GM12875 (cell line): ENCODE data around the gene PRRG3.
A peak's percentile ranks its signal among the peaks of the same experiment; 100 is the strongest.

Source experiments
- H3K4me3 ChIP-seq: one replicate; pipeline ENCODE4 v1.5.1; 2011; ENCODE audit warnings: low read depth, low read length, control low read depth
- TF ChIP-seq, protein P1 (sequence below): IDR thresholded peaks from 2 replicates; pipeline ENCODE4 v1.5.1; 2011; ENCODE audit warnings: low read depth, mild to moderate bottlenecking, control low read depth, inconsistent platforms, low read length, moderate library complexity, borderline replicate concordance; ENCODE audit not compliant: insufficient read depth

The PRRG3 gene

GRCh38 chrX:151753313-151754046 is 58.2 kb downstream of the PRRG3 start:
- no peak overlapping the region for H3K4me3 ChIP-seq
- TF ChIP-seq, protein P1, sequence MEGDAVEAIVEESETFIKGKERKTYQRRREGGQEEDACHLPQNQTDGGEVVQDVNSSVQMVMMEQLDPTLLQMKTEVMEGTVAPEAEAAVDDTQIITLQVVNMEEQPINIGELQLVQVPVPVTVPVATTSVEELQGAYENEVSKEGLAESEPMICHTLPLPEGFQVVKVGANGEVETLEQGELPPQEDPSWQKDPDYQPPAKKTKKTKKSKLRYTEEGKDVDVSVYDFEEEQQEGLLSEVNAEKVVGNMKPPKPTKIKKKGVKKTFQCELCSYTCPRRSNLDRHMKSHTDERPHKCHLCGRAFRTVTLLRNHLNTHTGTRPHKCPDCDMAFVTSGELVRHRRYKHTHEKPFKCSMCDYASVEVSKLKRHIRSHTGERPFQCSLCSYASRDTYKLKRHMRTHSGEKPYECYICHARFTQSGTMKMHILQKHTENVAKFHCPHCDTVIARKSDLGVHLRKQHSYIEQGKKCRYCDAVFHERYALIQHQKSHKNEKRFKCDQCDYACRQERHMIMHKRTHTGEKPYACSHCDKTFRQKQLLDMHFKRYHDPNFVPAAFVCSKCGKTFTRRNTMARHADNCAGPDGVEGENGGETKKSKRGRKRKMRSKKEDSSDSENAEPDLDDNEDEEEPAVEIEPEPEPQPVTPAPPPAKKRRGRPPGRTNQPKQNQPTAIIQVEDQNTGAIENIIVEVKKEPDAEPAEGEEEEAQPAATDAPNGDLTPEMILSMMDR: peak; percentile 89

DNA sequence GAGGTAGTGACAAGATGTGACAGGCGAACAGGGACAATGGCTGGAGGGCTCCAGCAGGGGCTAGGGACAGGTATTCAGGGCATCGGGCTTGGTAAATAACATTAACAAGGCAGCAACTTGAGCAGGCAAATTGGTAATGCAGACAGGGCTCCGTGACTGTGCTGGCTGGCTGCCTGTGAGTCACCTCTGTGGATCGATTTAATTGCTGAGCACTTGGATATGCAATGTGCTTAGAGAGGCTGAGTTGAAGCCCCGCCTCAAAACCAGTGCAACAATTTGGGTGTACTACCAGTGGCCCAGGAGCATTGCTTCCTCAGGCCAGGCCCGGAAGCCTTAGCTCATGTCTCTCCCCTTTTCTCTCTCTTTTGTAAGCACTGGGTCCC is 58.8 kb downstream of the PRRG3 start:
- TF ChIP-seq, protein P1: no peak
- no peak overlapping the region for H3K4me3 ChIP-seq

DNA sequence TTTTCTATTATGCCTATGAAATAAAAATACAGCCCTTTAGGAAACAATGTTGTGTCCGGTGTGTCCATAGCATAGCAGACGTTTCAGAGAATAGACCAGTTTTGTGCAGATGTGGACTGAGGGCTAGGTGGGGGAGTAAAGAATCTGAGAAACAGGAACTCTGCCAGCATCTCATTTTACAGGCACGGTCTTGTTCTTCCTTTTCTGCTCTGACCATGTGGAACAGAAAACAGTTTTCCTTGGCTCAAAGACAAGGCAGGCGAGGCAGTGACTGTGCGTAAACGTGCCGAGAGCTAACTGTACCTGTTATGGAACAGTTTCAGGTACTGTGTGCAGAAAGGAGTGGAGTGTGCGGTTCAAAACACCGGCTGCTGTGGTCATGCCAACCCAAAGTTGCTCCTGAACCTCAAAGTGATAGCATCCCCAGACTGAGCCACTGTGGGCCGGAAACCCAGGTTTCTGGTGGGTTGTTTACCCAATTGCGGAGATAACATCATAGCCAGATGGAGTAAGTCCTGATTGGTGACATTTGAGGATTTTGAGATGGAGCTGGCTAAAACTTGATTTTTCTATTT is 59.5 kb downstream of the PRRG3 start:
- TF ChIP-seq, protein P1: no peak
- H3K4me3 ChIP-seq: no peak overlapping the region
